GM23338 (cell line): ENCODE measurements around the gene POLD4. TPM values are rescaled to one million over a fixed set of nuclear protein-coding genes. Genes with fewer than 3 reads are reported as not detected.

Experiments used
- ATAC-seq: fragments of 200-7000 bp; cut with Tn5 transposase; 3 replicates; pipeline ENCODE4 v1.9.1; 2020
- DNase-seq: peaks from one replicate; pipeline ENCODE4 v3.0.0-alpha.2; 2015; ENCODE audit warnings: low spot score
- H2AFZ ChIP-seq: fragments of 200-600 bp; sonication (generic); 2 replicates; pipeline ENCODE4 v1.8.0; 2016; ENCODE audit warnings: antibody characterized with exemption, mild to moderate bottlenecking, moderate library complexity
- H3F3A ChIP-seq: fragments of 200-600 bp; sonication (generic); replicated peaks from 2 replicates; pipeline ENCODE4 v1.8.0; 2017; ENCODE audit warnings: antibody characterized with exemption, mixed run types, low read depth
- H3K27ac ChIP-seq: fragments of 200-600 bp; sonication (generic); 2 replicates; pipeline ENCODE4 v1.6.1; 2016; ENCODE audit warnings: low read depth
- H3K27me3 ChIP-seq: fragments of 200-600 bp; sonication (generic); 2 replicates; pipeline ENCODE4 v1.8.0; 2016; ENCODE audit warnings: mild to moderate bottlenecking, mixed run types, moderate library complexity; ENCODE audit not compliant: insufficient read depth
- H3K36me3 ChIP-seq: fragments of 200-600 bp; sonication (generic); 2 replicates; pipeline ENCODE4 v1.8.0; 2016; ENCODE audit warnings: mild to moderate bottlenecking; ENCODE audit not compliant: insufficient read depth
- H3K4me1 ChIP-seq: fragments of 200-600 bp; sonication (generic); 2 replicates; pipeline ENCODE4 v1.8.0; 2016; ENCODE audit warnings: mild to moderate bottlenecking, moderate library complexity; ENCODE audit not compliant: insufficient read depth
- H3K4me2 ChIP-seq: fragments of 200-600 bp; sonication (generic); 2 replicates; pipeline ENCODE4 v1.7.1; 2017; ENCODE audit warnings: mixed run types
- H3K4me3 ChIP-seq: fragments of 200-600 bp; sonication (generic); 2 replicates; pipeline ENCODE4 v1.6.1; 2016; ENCODE audit warnings: mixed run types
- H3K79me2 ChIP-seq: fragments of 200-600 bp; sonication (generic); replicated peaks from 2 replicates; pipeline ENCODE4 v1.8.0; 2017; ENCODE audit warnings: mild to moderate bottlenecking; ENCODE audit not compliant: insufficient read depth
- H3K9me2 ChIP-seq: fragments of 200-600 bp; sonication (generic); 2 replicates; pipeline ENCODE4 v1.8.0; 2017; ENCODE audit not compliant: insufficient read depth
- H4K20me1 ChIP-seq: fragments of 200-600 bp; sonication (generic); replicated peaks from 2 replicates; pipeline ENCODE4 v1.8.0; 2017; ENCODE audit warnings: mild to moderate bottlenecking; ENCODE audit not compliant: insufficient read depth
- H3K27ac Mint-ChIP-seq: 2 replicates; pipeline ENCODE4 v1.8.0; 2020; ENCODE audit warnings: inconsistent platforms, mild to moderate bottlenecking, moderate library complexity, mixed read lengths
- H3K27me3 Mint-ChIP-seq: 3 replicates; pipeline ENCODE4 v1.8.0; 2022; ENCODE audit warnings: low read depth, mild to moderate bottlenecking, moderate library complexity, mixed read lengths, inconsistent platforms; ENCODE audit not compliant: insufficient read depth, poor library complexity
- H3K36me3 Mint-ChIP-seq: 3 replicates; pipeline ENCODE4 v1.8.0; 2021; ENCODE audit warnings: low read depth, mild to moderate bottlenecking, inconsistent platforms, moderate library complexity, mixed read lengths
- H3K4me1 Mint-ChIP-seq: 3 replicates; pipeline ENCODE4 v1.8.0; 2020; ENCODE audit warnings: mild to moderate bottlenecking, inconsistent platforms, mixed read lengths
- H3K4me3 Mint-ChIP-seq: 3 replicates; pipeline ENCODE4 v1.8.0; 2021; ENCODE audit warnings: moderate library complexity, mild to moderate bottlenecking, inconsistent platforms, mixed read lengths
- H3K9me3 Mint-ChIP-seq: 3 replicates; pipeline ENCODE4 v1.8.0; 2020; ENCODE audit warnings: moderate library complexity, mild to moderate bottlenecking, inconsistent platforms, mixed read lengths
- CREB1 ChIP-seq: fragments of 250-450 bp; sonication (Bioruptor Pico); IDR thresholded peaks from 2 replicates; pipeline ENCODE4 v1.5.0; 2020; ENCODE audit warnings: low read depth, mild to moderate bottlenecking, moderate library complexity
- EZH2 ChIP-seq: fragments of 200-600 bp; sonication (generic); IDR thresholded peaks from one replicate; pipeline ENCODE4 v1.8.0; 2017; ENCODE audit warnings: antibody characterized with exemption, mild to moderate bottlenecking, low read depth; ENCODE audit not compliant: unreplicated experiment
- NANOG ChIP-seq: IDR thresholded peaks from 2 replicates; pipeline ENCODE4 v1.6.1; 2016; ENCODE audit warnings: antibody characterized with exemption, borderline replicate concordance
- POLR2AphosphoS5 ChIP-seq: IDR thresholded peaks from 2 replicates; pipeline ENCODE4 v1.6.1; 2016; ENCODE audit warnings: antibody characterized with exemption, low read depth
- ZNF331 ChIP-seq: fragments of 250-450 bp; sonication (Bioruptor Pico); IDR thresholded peaks from 2 replicates; pipeline ENCODE4 v1.5.0; 2020; ENCODE audit warnings: low read depth, mild to moderate bottlenecking, moderate library complexity
- polyA plus RNA-seq: library from polyadenylated mRNA; unstranded; fragments of >200 nt; fragmentation: Nextera tagmentation; extraction: Ambion mirVana; gene quantifications from 2 replicates; pipeline ENCODE4 v1.2.1, GENCODE V29; 2016
- total RNA-seq: library from RNA; depleted of rRNA; stranded (reverse); fragments of >200 nt; shearing (Covaris generic); gene quantifications from 2 replicates; pipeline ENCODE4 v1.2.3, GENCODE V29; 2014
- TF ChIP-seq, protein P1 (sequence below), 2 experiments: fragments of 200-600 bp in 1 of 2; sonication (generic) in 1 of 2; conservative IDR thresholded peaks; 2 replicates each; pipeline versions ENCODE4 v1.5.1 to v1.6.1; 2016 to 2017; ENCODE audit warnings: antibody characterized with exemption in 2 of 2, low read depth in 2 of 2, mild to moderate bottlenecking in 2 of 2, moderate library complexity in 1 of 2
- TF ChIP-seq, protein P2 (sequence below): IDR thresholded peaks from 2 replicates; pipeline ENCODE4 v1.6.1; 2016; ENCODE audit warnings: antibody characterized with exemption
- TF ChIP-seq, protein P3 (sequence below): IDR thresholded peaks from one replicate; pipeline ENCODE4 v1.6.1; 2018; ENCODE audit warnings: antibody characterized with exemption; ENCODE audit not compliant: unreplicated experiment

The POLD4 gene
- total and polyA plus RNA-seq, 2 experiments from 2014 or later: 16.2 to 23.0 TPM

DNA sequence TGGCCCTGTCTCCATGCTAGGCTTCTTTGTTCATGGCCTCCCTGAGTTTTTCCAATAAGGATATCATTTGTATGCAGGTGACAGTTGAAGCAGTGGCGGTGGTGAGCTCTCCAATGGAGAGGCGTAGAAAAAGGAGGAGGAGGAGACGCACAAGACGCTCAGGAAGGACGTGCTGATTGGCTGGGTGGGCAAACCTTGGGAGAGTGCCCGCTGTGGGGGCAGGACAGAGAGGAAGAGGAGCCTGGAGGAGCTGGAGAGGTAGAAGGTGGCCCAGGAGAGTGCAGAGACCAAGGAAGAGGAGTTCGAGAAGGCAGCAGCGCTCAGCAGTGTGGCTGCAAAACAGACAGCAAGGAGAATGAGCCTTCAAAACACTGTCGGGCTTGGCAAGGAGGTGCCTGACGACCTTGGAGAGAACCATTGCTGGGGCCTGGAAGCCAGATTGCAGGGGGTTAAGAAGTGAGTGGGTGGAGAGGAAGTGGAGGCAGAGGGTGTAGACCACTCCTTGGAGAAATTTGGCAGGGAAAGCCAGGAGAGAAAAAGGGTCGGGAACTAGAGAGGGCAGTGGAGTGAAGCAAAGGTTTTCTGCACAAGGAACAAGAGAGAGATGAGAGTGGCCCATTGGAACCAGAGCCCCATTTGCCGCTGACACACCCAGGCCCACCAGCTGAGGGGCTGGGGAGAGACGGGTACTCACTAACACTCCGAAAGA, 12.5 kb upstream of the POLD4 start:
- H3K27ac ChIP-seq: no peak overlapping the region
- H3K27ac Mint-ChIP-seq: no peak overlapping the region
- no peaks in the 10 kb centered on the region for H4K20me1 ChIP-seq
- peak; percentile 49 for ATAC-seq
- H3K36me3 Mint-ChIP-seq: no peaks in the 10 kb centered on the region; the same call in 2 of the 3 replicates
- H3K4me3 Mint-ChIP-seq: peak overlapping the region; percentile 4; the same call in 1 of the 3 replicates
- TF ChIP-seq, protein P1, sequence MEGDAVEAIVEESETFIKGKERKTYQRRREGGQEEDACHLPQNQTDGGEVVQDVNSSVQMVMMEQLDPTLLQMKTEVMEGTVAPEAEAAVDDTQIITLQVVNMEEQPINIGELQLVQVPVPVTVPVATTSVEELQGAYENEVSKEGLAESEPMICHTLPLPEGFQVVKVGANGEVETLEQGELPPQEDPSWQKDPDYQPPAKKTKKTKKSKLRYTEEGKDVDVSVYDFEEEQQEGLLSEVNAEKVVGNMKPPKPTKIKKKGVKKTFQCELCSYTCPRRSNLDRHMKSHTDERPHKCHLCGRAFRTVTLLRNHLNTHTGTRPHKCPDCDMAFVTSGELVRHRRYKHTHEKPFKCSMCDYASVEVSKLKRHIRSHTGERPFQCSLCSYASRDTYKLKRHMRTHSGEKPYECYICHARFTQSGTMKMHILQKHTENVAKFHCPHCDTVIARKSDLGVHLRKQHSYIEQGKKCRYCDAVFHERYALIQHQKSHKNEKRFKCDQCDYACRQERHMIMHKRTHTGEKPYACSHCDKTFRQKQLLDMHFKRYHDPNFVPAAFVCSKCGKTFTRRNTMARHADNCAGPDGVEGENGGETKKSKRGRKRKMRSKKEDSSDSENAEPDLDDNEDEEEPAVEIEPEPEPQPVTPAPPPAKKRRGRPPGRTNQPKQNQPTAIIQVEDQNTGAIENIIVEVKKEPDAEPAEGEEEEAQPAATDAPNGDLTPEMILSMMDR (conservative IDR thresholded peaks at IDR 0.05; ENCODE audit: low read depth in 2 of 2): no peak
- TF ChIP-seq EZH2: no peak
- no peak for TF ChIP-seq CREB1 (CRISPR knock-in tag)
- TF ChIP-seq ZNF331: no peak
- TF ChIP-seq, protein P2, sequence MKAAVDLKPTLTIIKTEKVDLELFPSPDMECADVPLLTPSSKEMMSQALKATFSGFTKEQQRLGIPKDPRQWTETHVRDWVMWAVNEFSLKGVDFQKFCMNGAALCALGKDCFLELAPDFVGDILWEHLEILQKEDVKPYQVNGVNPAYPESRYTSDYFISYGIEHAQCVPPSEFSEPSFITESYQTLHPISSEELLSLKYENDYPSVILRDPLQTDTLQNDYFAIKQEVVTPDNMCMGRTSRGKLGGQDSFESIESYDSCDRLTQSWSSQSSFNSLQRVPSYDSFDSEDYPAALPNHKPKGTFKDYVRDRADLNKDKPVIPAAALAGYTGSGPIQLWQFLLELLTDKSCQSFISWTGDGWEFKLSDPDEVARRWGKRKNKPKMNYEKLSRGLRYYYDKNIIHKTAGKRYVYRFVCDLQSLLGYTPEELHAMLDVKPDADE: no peak
- no peak for TF ChIP-seq POLR2AphosphoS5
- no peak for TF ChIP-seq NANOG
- TF ChIP-seq, protein P3, sequence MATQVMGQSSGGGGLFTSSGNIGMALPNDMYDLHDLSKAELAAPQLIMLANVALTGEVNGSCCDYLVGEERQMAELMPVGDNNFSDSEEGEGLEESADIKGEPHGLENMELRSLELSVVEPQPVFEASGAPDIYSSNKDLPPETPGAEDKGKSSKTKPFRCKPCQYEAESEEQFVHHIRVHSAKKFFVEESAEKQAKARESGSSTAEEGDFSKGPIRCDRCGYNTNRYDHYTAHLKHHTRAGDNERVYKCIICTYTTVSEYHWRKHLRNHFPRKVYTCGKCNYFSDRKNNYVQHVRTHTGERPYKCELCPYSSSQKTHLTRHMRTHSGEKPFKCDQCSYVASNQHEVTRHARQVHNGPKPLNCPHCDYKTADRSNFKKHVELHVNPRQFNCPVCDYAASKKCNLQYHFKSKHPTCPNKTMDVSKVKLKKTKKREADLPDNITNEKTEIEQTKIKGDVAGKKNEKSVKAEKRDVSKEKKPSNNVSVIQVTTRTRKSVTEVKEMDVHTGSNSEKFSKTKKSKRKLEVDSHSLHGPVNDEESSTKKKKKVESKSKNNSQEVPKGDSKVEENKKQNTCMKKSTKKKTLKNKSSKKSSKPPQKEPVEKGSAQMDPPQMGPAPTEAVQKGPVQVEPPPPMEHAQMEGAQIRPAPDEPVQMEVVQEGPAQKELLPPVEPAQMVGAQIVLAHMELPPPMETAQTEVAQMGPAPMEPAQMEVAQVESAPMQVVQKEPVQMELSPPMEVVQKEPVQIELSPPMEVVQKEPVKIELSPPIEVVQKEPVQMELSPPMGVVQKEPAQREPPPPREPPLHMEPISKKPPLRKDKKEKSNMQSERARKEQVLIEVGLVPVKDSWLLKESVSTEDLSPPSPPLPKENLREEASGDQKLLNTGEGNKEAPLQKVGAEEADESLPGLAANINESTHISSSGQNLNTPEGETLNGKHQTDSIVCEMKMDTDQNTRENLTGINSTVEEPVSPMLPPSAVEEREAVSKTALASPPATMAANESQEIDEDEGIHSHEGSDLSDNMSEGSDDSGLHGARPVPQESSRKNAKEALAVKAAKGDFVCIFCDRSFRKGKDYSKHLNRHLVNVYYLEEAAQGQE: no peak
- H3K4me3 ChIP-seq: no peak overlapping the region
- no peaks in the 10 kb centered on the region for H3K9me3 Mint-ChIP-seq
- H3K27me3 ChIP-seq: peaks cover 38% of the 10 kb centered on the region
- H3K79me2 ChIP-seq: no peaks in the 10 kb centered on the region
- H3K9me2 ChIP-seq: no peaks in the 10 kb centered on the region
- no peaks in the 10 kb centered on the region for H3K36me3 ChIP-seq
- no peak for DNase-seq
- H3K4me1 ChIP-seq: peaks cover 15% of the 10 kb centered on the region
- H3K4me1 Mint-ChIP-seq: peaks cover 26% of the 10 kb centered on the region
- no peaks in the 10 kb centered on the region for H3F3A ChIP-seq
- peaks cover 23% of the 10 kb centered on the region for H3K27me3 Mint-ChIP-seq
- H2AFZ ChIP-seq: no peak overlapping the region
- H3K4me2 ChIP-seq: peak overlapping the region; percentile 32; the same call in 1 of the 2 replicates
